ENCODE data around the gene IPO11.

The IPO11 gene

DNA sequence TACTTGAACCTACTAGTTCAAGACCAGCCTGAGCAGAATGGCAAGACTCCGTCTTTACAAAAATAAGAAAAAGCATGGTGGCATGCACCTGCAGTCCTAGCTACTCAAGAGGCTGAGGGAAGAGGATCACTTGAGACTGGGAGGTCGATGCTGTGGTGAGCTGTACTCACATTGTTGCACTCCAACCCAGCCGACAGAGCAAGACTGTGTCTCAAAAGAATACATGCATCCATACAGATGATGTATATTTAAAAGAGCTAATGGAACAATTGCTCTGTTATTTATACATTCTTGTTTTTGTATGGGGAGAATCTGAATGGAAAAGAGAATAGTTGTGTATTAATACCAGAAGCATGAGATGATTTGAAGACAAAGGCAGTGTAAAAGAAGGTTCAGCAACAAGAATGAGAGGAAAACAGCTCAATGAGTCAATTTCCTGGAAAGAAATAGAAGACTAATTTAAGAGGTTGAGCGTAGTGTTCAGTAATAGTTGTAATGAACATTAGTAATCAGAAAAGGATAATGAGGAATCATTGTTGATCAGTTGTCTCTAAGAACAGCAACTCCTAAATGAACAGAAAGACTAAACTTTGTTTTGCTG lies 164.1 kb downstream of the IPO11 start:
- Histone ChIP-seq H3K9me3 (ENCODE audit: severe bottlenecking) (no peaks in the 10 kb centered on the region), H3K4me3 (ENCODE audit: severe bottlenecking) (no peak overlapping the region), H3K4me1 (ENCODE audit: insufficient read depth, poor library complexity, severe bottlenecking) (no peaks in the 10 kb centered on the region), H3K27me3 (ENCODE audit: insufficient read depth, poor library complexity, severe bottlenecking) (no peaks in the 10 kb centered on the region), H3K36me3 (ENCODE audit: low read depth) (peaks cover 16% of the 10 kb centered on the region; the same call in 1 of the 2 replicates), H3K27ac (ENCODE audit: poor library complexity, severe bottlenecking) (no peak overlapping the region)
- DNase-seq (ENCODE audit: low spot score) (no peak), ATAC-seq (ENCODE audit: low read depth) (no peak)
- no peak for TF ChIP-seq CTCF (IDR thresholded peaks at IDR 0.05; ENCODE audit: poor library complexity, severe bottlenecking)

GRCh38 chr5:62577488-62577887 lies 164.9 kb downstream of the IPO11 start:
- no peak overlapping the region for H3K4me3 ChIP-seq (ENCODE audit: severe bottlenecking)
- DNase-seq (ENCODE audit: low spot score) (no peak), ATAC-seq (ENCODE audit: low read depth) (no peak)
- no peaks in the 10 kb centered on the region for H3K9me3 ChIP-seq (ENCODE audit: severe bottlenecking)
- no peak overlapping the region for H3K27ac ChIP-seq (ENCODE audit: poor library complexity, severe bottlenecking)
- TF ChIP-seq CTCF (IDR thresholded peaks at IDR 0.05; ENCODE audit: poor library complexity, severe bottlenecking): no peak
- no peaks in the 10 kb centered on the region for H3K4me1 ChIP-seq (ENCODE audit: insufficient read depth, poor library complexity, severe bottlenecking)
- H3K36me3 ChIP-seq (ENCODE audit: low read depth): peaks cover 13% of the 10 kb centered on the region; the same call in 1 of the 2 replicates
- no peaks in the 10 kb centered on the region for H3K27me3 ChIP-seq (ENCODE audit: insufficient read depth, poor library complexity, severe bottlenecking)

- no peak for TF ChIP-seq CTCF (IDR thresholded peaks at IDR 0.05; ENCODE audit: poor library complexity, severe bottlenecking)
- ATAC-seq (ENCODE audit: low read depth) (no peak), DNase-seq (ENCODE audit: low spot score) (no peak)
- Histone ChIP-seq H3K36me3 (ENCODE audit: low read depth) (peaks cover 13% of the 10 kb centered on the region; the same call in 1 of the 2 replicates), H3K4me3 (ENCODE audit: severe bottlenecking) (no peak within 1 kb of the TSS), H3K4me1 (ENCODE audit: insufficient read depth, poor library complexity, severe bottlenecking) (no peaks in the 10 kb centered on the region), H3K27ac (ENCODE audit: poor library complexity, severe bottlenecking) (no peak within 1 kb of the TSS), H3K9me3 (ENCODE audit: severe bottlenecking) (no peaks in the 10 kb centered on the region), H3K27me3 (ENCODE audit: insufficient read depth, poor library complexity, severe bottlenecking) (no peaks in the 10 kb centered on the region)
Measured at GRCh38 chr5:62578540-62578939, 166.0 kb downstream of the IPO11 start, which contains the start of gene LRRC70. Gene LRRC70, plus strand, starts transcription at chr5:62578819. Its CDS starts 620 bp downstream, at chr5:62579439.

DNA sequence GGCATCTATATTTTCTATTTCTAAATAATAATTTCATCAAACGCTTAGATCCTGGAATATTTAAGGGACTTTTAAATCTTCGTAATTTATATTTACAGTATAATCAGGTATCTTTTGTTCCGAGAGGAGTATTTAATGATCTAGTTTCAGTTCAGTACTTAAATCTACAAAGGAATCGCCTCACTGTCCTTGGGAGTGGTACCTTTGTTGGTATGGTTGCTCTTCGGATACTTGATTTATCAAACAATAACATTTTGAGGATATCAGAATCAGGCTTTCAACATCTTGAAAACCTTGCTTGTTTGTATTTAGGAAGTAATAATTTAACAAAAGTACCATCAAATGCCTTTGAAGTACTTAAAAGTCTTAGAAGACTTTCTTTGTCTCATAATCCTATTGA lies 167.2 kb downstream of the IPO11 start:
- DNase-seq (ENCODE audit: low spot score) (no peak), ATAC-seq (ENCODE audit: low read depth) (no peak)
- Histone ChIP-seq H3K4me1 (ENCODE audit: insufficient read depth, poor library complexity, severe bottlenecking) (no peaks in the 10 kb centered on the region), H3K4me3 (ENCODE audit: severe bottlenecking) (no peak overlapping the region), H3K27ac (ENCODE audit: poor library complexity, severe bottlenecking) (no peak overlapping the region), H3K9me3 (ENCODE audit: severe bottlenecking) (no peaks in the 10 kb centered on the region), H3K27me3 (ENCODE audit: insufficient read depth, poor library complexity, severe bottlenecking) (no peaks in the 10 kb centered on the region), H3K36me3 (ENCODE audit: low read depth) (peaks cover 13% of the 10 kb centered on the region; the same call in 1 of the 2 replicates)
- TF ChIP-seq CTCF (IDR thresholded peaks at IDR 0.05; ENCODE audit: poor library complexity, severe bottlenecking): no peak
